SK-N-MC (cell line): ENCODE measurements around the gene CIDEA.

Experiments
- EZH2 ChIP-seq: fragments of 200-600 bp; sonication (generic); IDR thresholded peaks from one replicate; pipeline ENCODE4 v1.6.1; 2017; ENCODE audit warnings: antibody characterized with exemption
- POLR2AphosphoS5 ChIP-seq: IDR thresholded peaks from 2 replicates; pipeline ENCODE4 v1.6.1; 2012; ENCODE audit warnings: mild to moderate bottlenecking, low read depth, low read length, borderline replicate concordance

DNA sequence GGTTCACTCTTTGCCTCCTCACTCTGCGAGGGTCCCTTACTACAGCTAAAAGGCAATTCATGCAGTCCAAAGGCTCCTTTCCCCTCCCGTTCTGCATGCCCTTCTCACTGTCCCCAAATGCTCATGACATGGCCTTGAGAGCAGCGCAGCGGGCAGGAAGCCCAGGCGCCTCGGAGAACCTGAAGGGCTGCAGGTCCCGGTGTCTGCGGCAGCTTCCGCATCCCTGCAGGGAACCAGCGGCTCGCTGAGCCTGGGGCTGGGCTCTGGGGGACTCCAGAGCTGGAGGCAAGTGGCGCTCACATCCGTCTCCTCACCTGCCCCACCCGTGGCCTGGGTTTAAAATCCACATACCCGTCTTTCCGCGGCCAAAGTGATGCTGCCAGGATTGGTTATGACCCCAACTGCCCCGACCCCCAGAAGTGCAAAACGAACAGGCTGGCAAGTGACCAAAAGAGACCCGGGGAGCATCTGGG, 462 bp upstream of the CIDEA start:
- no peak for TF ChIP-seq POLR2AphosphoS5
- no peak for TF ChIP-seq EZH2
